Subcutaneous preadipocyte (primary cell): Measurements from ENCODE around the gene HINT2. TPM values are rescaled to one million over a fixed set of nuclear protein-coding genes. Genes with fewer than 3 reads are reported as not detected.

Experiments
- small RNA-seq: library from RNA; depleted of rRNA; stranded (forward); fragments of <200 nt; gene quantifications from one replicate; pipeline ENCODE3, GENCODE V24; 2012
- total RNA-seq: library from RNA; depleted of rRNA; stranded (reverse); fragments of >200 nt; gene quantifications from 2 replicates; pipeline ENCODE4 v1.2.3, GENCODE V29; 2012

Gene HINT2
- total RNA-seq: 19.4 and 23.9 TPM in 2 replicates

GRCh38 chr9:35814841-35815543, at the start of gene HINT2:
Gene HINT2 (minus strand): TSS chr9:35815042. CDS start chr9:35814979, 63 bp downstream.

GRCh38 chr9:35829084-35829763, 14.4 kb upstream of the HINT2 start, which contains the start of gene TMEM8B:
Gene TMEM8B (plus strand): TSS chr9:35829228. CDS start chr9:35829448, 220 bp downstream.

GRCh38 chr9:35828716-35829083, 13.9 kb upstream of the HINT2 start, which contains the start of gene FAM221B:
Gene FAM221B (minus strand): TSS chr9:35828732. CDS start chr9:35826161, 2,571 bp downstream.

GRCh38 chr9:35812025-35812602, 2.7 kb downstream of the HINT2 start, which contains the start of gene SPAG8:
Gene SPAG8 (minus strand): TSS chr9:35812262. CDS start chr9:35812147, 115 bp downstream.

GRCh38 chr9:35791297-35791921, 23.4 kb downstream of the HINT2 start, which contains the start of gene NPR2:
Gene NPR2 (plus strand): TSS chr9:35791591. CDS start chr9:35792409, 818 bp downstream.

Small RNA genes lying within 50 kb of the gene (small RNA-seq; reads per million reads assigned to genes)
- 0.49 reads per million, percentile 29 among the genes with 10 or more reads in this experiment for gene HINT2

Other genes with a start within 250 kb of the HINT2 start
- 10.9 and 11.8 TPM in 2 replicates for gene TESK1, start 209.8 kb downstream of the HINT2 start, total RNA-seq
- 1.6 and 4.4 TPM in 2 replicates for gene CD72, start 196.6 kb downstream of the HINT2 start, total RNA-seq
- 1.1 TPM in 1 of 2 replicates, not detected in the other for gene SIT1, start 164.1 kb downstream of the HINT2 start, total RNA-seq
- gene RMRP, start 157.0 kb downstream of the HINT2 start, total RNA-seq: 167,582 and 231,316 TPM in 2 replicates
- gene CCDC107, start 156.8 kb downstream of the HINT2 start, total RNA-seq: 9.6 and 13.6 TPM in 2 replicates
- gene ARHGEF39, start 149.8 kb downstream of the HINT2 start, total RNA-seq: 1.5 and 5.5 TPM in 2 replicates
- 0.20 and 1.1 TPM in 2 replicates for gene CA9, start 141.1 kb downstream of the HINT2 start, total RNA-seq
- gene TPM2, start 125.1 kb downstream of the HINT2 start, total RNA-seq: 338 and 431 TPM in 2 replicates
- 248 and 253 TPM in 2 replicates for gene TLN1, start 82.8 kb downstream of the HINT2 start, total RNA-seq
- gene CREB3, start 82.4 kb downstream of the HINT2 start, total RNA-seq: 36.7 and 39.9 TPM in 2 replicates
- 23.1 and 31.1 TPM in 2 replicates for gene GBA2, start 65.8 kb downstream of the HINT2 start, total RNA-seq
- gene RGP1, start 65.8 kb downstream of the HINT2 start, total RNA-seq: 9.2 and 14.3 TPM in 2 replicates
- gene MSMP, start 60.8 kb downstream of the HINT2 start, total RNA-seq: not detected in 2 replicates
- 21.3 and 26.5 TPM in 2 replicates for gene NPR2, start 23.5 kb downstream of the HINT2 start, total RNA-seq
- gene SPAG8, start 2.8 kb downstream of the HINT2 start, total RNA-seq: 0.73 and 2.2 TPM in 2 replicates
- not detected in 2 replicates for gene FAM221B, start 13.7 kb upstream of the HINT2 start, total RNA-seq
- gene TMEM8B, start 14.2 kb upstream of the HINT2 start, total RNA-seq: 1.6 and 2.2 TPM in 2 replicates
- gene OR13J1, start 55.4 kb upstream of the HINT2 start, total RNA-seq: not detected in 2 replicates
- gene HRCT1, start 91.2 kb upstream of the HINT2 start, total RNA-seq: 1.4 and 1.8 TPM in 2 replicates
- gene SPAAR, start 94.4 kb upstream of the HINT2 start, total RNA-seq: 0.20 and 0.37 TPM in 2 replicates
- gene OR2S2, start 143.1 kb upstream of the HINT2 start, total RNA-seq: 0.37 TPM in 1 of 2 replicates, not detected in the other
- 32.8 and 45.6 TPM in 2 replicates for gene RECK, start 221.9 kb upstream of the HINT2 start, total RNA-seq